Tibial artery (tissue), 4 donors: Measurements from ENCODE around the gene INPP5B.

Experiments
- DNase-seq, 2 donors: peaks; one replicate each; pipeline ENCODE4 v3.0.0-alpha.2; 2019
- H3K27ac ChIP-seq, 2 donors: fragments of 200-600 bp; sonication (generic) in 1 of 2; 1 replicate in 1 of 2; 2 replicates in 1 of 2; pipeline ENCODE4 v1.5.1; 2018 to 2019; ENCODE audit warnings: mild to moderate bottlenecking in 1 of 2
- H3K27me3 ChIP-seq, 2 donors: fragments of 200-600 bp; sonication (generic) in 1 of 2; one replicate each; pipeline versions ENCODE4 v1.5.1 to v1.6.0; 2016 to 2019
- H3K36me3 ChIP-seq, 3 donors: fragments of 200-600 bp; sonication (generic) in 2 of 3; one replicate each; pipeline ENCODE4 v1.5.1; 2016 to 2019; ENCODE audit warnings: mild to moderate bottlenecking in 2 of 3
- H3K4me1 ChIP-seq, 4 donors: fragments of 200-600 bp; sonication (generic) in 2 of 4; 1 replicate in 3 of 4; 2 replicates in 1 of 4; pipeline ENCODE4 v1.5.1; 2016 to 2019
- H3K4me3 ChIP-seq, 2 donors: fragments of 200-600 bp; sonication (generic) in 1 of 2; 1 replicate in 1 of 2; 2 replicates in 1 of 2; pipeline ENCODE4 v1.5.1; 2018 to 2019; ENCODE audit warnings: mild to moderate bottlenecking in 2 of 2
- H3K9me3 ChIP-seq, 3 donors: fragments of 200-600 bp; sonication (generic) in 1 of 3; one replicate each; pipeline ENCODE4 v1.5.1; 2016 to 2019
- intact Hi-C: fragments of 100-400 bp; cut with DNase I; formaldehyde crosslinking; loops from one replicate; pipeline ENCODE4 v1.15.0; 2023; ENCODE audit warnings: low total_unique reads
- TF ChIP-seq, protein P1 (sequence below), 2 experiments: fragments of 200-600 bp in 1 of 2; fragments of 450-650 bp in 1 of 2; IDR thresholded peaks; one replicate each; pipeline ENCODE4 v1.5.1; 2017 to 2019; ENCODE audit warnings: antibody characterized with exemption in 2 of 2, mild to moderate bottlenecking in 1 of 2, moderate library complexity in 1 of 2

Gene INPP5B

DNA sequence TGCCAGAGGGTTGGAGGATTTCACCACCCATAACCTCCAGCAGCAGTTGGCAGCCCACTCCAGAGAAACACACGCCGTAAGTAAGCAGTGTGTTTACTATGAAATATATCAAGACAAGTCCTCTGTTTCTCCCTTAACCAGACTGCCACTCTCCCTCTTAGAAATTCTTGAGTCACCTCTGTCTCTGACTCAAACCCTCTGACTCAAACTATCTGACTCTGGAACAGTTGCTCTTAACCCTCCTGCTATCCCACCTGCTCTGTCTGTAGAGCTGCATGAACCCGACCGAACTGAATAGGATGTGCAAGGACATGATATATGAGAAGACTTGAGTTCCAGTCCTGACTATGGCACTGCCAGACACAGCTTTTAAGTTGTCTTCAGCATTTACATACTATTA lies 14.1 kb downstream of the INPP5B start:
- DNase-seq, result no peak
- peaks cover 25 to 33% (median 27%) of the 10 kb centered on the region in 3 donors for H3K36me3 ChIP-seq
- no peak overlapping the region for H3K4me3 ChIP-seq
- no peaks in the 10 kb centered on the region for H3K27me3 ChIP-seq
- TF ChIP-seq, protein P1, sequence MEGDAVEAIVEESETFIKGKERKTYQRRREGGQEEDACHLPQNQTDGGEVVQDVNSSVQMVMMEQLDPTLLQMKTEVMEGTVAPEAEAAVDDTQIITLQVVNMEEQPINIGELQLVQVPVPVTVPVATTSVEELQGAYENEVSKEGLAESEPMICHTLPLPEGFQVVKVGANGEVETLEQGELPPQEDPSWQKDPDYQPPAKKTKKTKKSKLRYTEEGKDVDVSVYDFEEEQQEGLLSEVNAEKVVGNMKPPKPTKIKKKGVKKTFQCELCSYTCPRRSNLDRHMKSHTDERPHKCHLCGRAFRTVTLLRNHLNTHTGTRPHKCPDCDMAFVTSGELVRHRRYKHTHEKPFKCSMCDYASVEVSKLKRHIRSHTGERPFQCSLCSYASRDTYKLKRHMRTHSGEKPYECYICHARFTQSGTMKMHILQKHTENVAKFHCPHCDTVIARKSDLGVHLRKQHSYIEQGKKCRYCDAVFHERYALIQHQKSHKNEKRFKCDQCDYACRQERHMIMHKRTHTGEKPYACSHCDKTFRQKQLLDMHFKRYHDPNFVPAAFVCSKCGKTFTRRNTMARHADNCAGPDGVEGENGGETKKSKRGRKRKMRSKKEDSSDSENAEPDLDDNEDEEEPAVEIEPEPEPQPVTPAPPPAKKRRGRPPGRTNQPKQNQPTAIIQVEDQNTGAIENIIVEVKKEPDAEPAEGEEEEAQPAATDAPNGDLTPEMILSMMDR (IDR thresholded peaks at IDR 0.05), result no peak
- intact Hi-C loops, result loop anchor here (5.0 kb wide), 1 partner anchor 40 kb away; no protein-coding TSS in a partner anchor
- no peaks in the 10 kb centered on the region for H3K9me3 ChIP-seq
- H3K27ac ChIP-seq, result no peak overlapping the region
- H3K4me1 ChIP-seq, result peaks cover 0 to 26% (median 17%) of the 10 kb centered on the region in 4 donors

DNA sequence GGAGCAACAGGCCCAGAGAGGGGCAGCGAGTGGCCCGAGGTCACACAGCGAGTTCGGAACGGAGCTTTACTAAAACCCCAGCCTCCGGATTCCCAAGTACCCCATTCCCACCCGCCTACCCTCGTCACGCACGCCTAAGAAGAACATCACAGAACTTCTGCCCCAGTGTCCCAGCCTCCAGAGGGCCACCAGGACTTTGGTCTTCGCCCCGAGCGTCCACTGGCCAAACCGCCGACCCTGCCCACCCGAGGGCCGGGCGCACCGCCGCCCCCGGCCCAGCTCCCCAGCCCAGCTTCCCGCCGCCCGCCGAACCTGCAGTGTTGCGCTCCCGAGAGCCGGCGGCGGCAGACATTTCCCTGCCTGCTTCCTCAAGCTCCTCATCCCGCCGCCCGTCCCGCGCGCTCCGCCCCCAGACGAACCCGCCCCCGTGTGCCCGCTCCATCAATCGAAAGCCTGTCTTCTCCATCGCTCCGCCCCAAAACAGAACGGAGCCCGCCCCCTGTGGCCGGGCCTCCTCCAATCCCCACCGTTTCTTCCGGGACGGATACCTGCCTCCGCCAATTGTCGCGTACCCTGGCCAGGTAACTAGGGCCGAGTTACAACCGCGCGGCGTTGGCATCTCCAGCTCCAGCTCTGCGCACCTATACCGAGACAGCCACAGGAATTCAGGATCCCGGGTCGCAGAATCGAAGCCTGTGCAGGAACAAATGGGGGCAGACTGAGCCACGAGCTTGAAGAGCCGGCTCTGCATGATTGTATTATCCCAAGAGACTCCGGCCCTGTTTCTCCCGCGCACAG lies 15.3 kb downstream of the INPP5B start:
- H3K36me3 ChIP-seq, result peaks cover 14 to 21% (median 17%) of the 10 kb centered on the region in 3 donors
- peak; percentile 95 to 99 for DNase-seq
- peaks cover 0 to 35% (median 21%) of the 10 kb centered on the region in 4 donors for H3K4me1 ChIP-seq
- peak overlapping the region; percentile 72 to 80 for H3K4me3 ChIP-seq
- H3K27me3 ChIP-seq, result no peaks in the 10 kb centered on the region
- TF ChIP-seq, protein P1 (IDR thresholded peaks at IDR 0.05), result peak in 1 of 2 experiments; percentile 19
- intact Hi-C loops, result loop anchor here (5.0 kb wide), 1 partner anchor 39 kb away; no protein-coding TSS in a partner anchor
- H3K9me3 ChIP-seq, result no peaks in the 10 kb centered on the region
- H3K27ac ChIP-seq, result peak overlapping the region; percentile 65 to 74

DNA sequence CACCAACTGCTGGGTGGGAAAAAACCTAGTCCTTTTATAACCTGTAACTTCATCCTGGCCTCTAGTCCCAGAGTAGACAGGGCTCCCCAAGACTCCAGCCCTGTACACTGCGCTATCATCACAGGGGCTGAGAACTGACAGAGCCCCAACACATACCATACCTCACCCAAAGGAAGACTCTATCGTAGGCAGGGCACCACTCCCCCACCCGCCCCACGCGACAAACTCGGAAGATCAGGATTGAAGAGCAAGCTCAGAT lies 15.8 kb downstream of the INPP5B start:
- intact Hi-C loops, result loop anchor here (5.0 kb wide), 1 partner anchor 39 kb away; no protein-coding TSS in a partner anchor
- no peak for DNase-seq
- H3K36me3 ChIP-seq, result peaks cover 9 to 16% (median 11%) of the 10 kb centered on the region in 3 donors
- H3K4me1 ChIP-seq, result peaks cover 0 to 40% (median 26%) of the 10 kb centered on the region in 4 donors
- H3K9me3 ChIP-seq, result no peaks in the 10 kb centered on the region
- H3K27ac ChIP-seq, result peak overlapping the region; percentile 65 to 74
- TF ChIP-seq, protein P1 (IDR thresholded peaks at IDR 0.05), result no peak
- H3K27me3 ChIP-seq, result no peaks in the 10 kb centered on the region
- peak overlapping the region; percentile 72 to 80 for H3K4me3 ChIP-seq

DNA sequence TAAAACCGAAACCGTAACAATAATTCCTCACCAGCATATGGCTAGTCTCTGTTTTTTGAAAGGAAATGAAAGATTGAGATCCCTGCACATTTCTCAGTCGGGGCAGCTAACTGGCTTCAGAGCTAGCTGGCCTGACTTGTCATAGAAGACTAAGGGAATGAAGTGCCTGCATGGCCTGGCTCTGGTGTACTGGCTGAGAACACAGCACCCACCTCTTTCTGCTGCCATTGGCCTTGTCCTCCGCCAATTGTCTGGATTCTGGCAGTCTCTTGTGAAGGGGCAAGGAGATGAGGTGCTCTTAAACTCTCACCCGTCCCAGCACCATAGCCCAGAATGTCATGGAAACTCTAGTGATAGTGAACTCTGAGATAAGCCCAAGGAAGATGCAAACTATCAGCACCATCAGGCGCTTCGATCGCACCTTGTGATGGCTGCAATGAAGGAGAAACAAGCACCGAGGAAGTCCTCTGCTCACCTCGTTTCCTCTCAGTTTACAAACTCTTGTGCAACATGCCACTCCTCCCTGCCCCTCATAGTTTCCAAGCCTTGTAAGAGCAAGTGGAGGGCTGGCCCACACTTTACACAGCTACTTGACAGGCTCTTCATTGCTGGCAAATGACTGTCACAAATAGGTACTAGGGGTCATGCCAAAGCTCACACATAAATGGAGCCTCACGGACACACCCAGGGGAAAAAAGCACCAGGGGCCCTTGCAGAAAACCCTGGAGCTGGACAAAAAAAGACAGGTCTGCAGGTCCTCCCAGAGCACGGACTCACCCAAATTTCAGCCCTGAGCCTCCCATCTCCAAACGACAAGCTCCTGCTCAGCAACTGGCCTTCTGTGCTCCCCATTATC lies 16.4 kb downstream of the INPP5B start:
- Histone ChIP-seq H3K9me3 (no peaks in the 10 kb centered on the region), H3K4me3 (peak overlapping the region; percentile 72 to 80), H3K27ac (peak overlapping the region; percentile 65 to 74), H3K27me3 (no peaks in the 10 kb centered on the region), H3K4me1 (peaks cover 0 to 43% (median 28%) of the 10 kb centered on the region in 4 donors), H3K36me3 (peaks cover 3 to 10% (median 6%) of the 10 kb centered on the region in 3 donors)
- intact Hi-C loops, result loop anchor here (5.0 kb wide), 1 partner anchor 38 kb away; no protein-coding TSS in a partner anchor
- DNase-seq, result no peak
- TF ChIP-seq, protein P1 (IDR thresholded peaks at IDR 0.05), result no peak

DNA sequence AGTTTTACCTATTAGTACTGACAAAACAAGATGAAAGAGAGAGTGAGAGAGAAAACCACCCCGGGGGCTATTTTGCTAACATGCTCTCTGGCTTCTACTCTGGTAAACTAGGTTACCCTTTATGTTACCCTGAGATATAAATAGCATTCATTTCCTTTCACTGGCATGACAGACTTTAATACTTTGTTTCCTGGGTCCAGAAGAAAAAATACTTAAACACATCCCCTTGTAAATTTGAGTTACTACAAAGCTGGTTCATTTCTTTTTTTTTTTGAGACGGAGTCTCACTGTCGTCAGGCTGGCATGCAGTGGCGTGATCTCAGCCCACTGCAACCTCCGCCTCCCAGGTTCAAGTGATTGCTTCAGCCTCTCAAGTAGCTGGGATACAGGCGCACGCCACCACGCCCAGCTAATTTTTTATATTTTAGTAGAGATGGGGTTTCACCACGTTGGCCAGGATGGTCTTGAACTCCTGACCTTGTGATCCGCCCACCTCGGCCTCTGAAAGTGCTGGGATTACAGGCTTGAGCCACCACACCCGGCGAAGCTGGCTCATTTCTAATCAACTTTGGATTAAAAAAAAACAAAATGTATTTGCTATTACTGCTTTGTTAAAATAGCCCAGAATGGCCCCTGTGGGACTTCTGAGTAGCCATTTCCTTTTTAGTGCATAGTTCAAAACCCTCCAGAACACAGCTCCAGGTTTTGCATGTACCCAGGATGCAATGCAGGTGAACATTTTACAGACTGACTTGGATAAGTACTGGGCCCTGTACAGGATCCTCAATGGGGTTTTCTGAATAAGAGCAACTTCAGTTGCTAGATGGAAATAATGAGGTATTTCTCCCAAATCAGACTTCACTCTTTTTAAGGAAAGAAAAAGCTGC lies 20.6 kb downstream of the INPP5B start:
- TF ChIP-seq, protein P1 (IDR thresholded peaks at IDR 0.05), result no peak
- no peaks in the 10 kb centered on the region for H3K27me3 ChIP-seq

More for the DNA sequence above, 20.6 kb downstream of the INPP5B start:
- no peaks in the 10 kb centered on the region for H3K9me3 ChIP-seq
- intact Hi-C loops, result no loop called here
- no peak for DNase-seq
- H3K4me1 ChIP-seq, result peaks cover 0 to 41% (median 23%) of the 10 kb centered on the region in 4 donors
- H3K27ac ChIP-seq, result peak overlapping the region; percentile 27 to 67
- H3K4me3 ChIP-seq, result no peak overlapping the region
- H3K36me3 ChIP-seq, result peaks cover 0 to 13% (median 9%) of the 10 kb centered on the region in 3 donors
